Mesendoderm (in vitro differentiated cells): Measurements from ENCODE around the gene SALL3.

Experiments used
- DNase-seq: peaks from one replicate; pipeline ENCODE4 v3.0.0; 2013
- H2AK5ac ChIP-seq: 2 replicates; pipeline ENCODE4 v1.6.1; 2013; ENCODE audit warnings: low read length, inconsistent platforms
- H2BK120ac ChIP-seq: 2 replicates; pipeline ENCODE4 v1.6.1; 2013; ENCODE audit warnings: low read depth, mild to moderate bottlenecking, low read length, moderate library complexity, mixed read lengths
- H2BK15ac ChIP-seq: replicated peaks from 2 replicates; pipeline ENCODE4 v1.6.1; 2013; ENCODE audit warnings: low read depth, mild to moderate bottlenecking, moderate library complexity
- H2BK5ac ChIP-seq: 2 replicates; pipeline ENCODE4 v1.6.1; 2013; ENCODE audit warnings: low read length, inconsistent platforms
- H3K18ac ChIP-seq: 2 replicates; pipeline ENCODE4 v1.6.1; 2013; ENCODE audit warnings: mild to moderate bottlenecking, low read length, mixed read lengths
- H3K23ac ChIP-seq: one replicate; pipeline ENCODE4 v1.6.1; 2013; ENCODE audit warnings: low read length
- H3K27ac ChIP-seq: 2 replicates; pipeline ENCODE4 v1.5.1; 2013; ENCODE audit warnings: low read depth, mild to moderate bottlenecking, inconsistent platforms, low read length, moderate library complexity
- H3K27me3 ChIP-seq: 2 replicates; pipeline ENCODE4 v1.6.1; 2013; ENCODE audit warnings: low read length, control low read depth, mild to moderate bottlenecking, inconsistent platforms; ENCODE audit not compliant: insufficient read depth, poor library complexity
- H3K36me3 ChIP-seq: 2 replicates; pipeline ENCODE4 v1.6.1; 2013; ENCODE audit warnings: low read length, inconsistent platforms; ENCODE audit not compliant: control insufficient read depth, insufficient read depth
- H3K4ac ChIP-seq: one replicate; pipeline ENCODE4 v1.6.1; 2013; ENCODE audit warnings: low read depth, mild to moderate bottlenecking, low read length, moderate library complexity
- H3K4me1 ChIP-seq: 2 replicates; pipeline ENCODE4 v1.6.1; 2013; ENCODE audit warnings: low read depth, low read length, inconsistent platforms; ENCODE audit not compliant: control insufficient read depth
- H3K4me2 ChIP-seq: 2 replicates; pipeline ENCODE4 v1.6.1; 2013; ENCODE audit warnings: low read length
- H3K4me3 ChIP-seq: 2 replicates; pipeline ENCODE4 v1.5.1; 2013; ENCODE audit warnings: mild to moderate bottlenecking, low read length
- H3K56ac ChIP-seq: one replicate; pipeline ENCODE4 v1.6.1; 2013; ENCODE audit warnings: low read length
- H3K79me1 ChIP-seq: 2 replicates; pipeline ENCODE4 v1.6.1; 2013; ENCODE audit warnings: low read length, inconsistent platforms
- H3K79me2 ChIP-seq: 2 replicates; pipeline ENCODE4 v1.6.1; 2013; ENCODE audit warnings: mild to moderate bottlenecking, low read length; ENCODE audit not compliant: control insufficient read depth, insufficient read depth
- H3K9ac ChIP-seq: 2 replicates; pipeline ENCODE4 v1.6.1; 2013; ENCODE audit warnings: low read length, inconsistent platforms
- H4K5ac ChIP-seq: one replicate; pipeline ENCODE4 v1.6.1; 2013; ENCODE audit warnings: low read length
- H4K8ac ChIP-seq: one replicate; pipeline ENCODE4 v1.6.1; 2013; ENCODE audit warnings: low read depth, mild to moderate bottlenecking, control low read depth, low read length, moderate library complexity
- WGBS: extraction: QIAGEN DNeasy Blood & Tissue Kit; methylation state at CpG from one replicate; pipeline ENCODE4 v1.1.7; 2013; ENCODE audit warnings: low lambda C conversion rate, missing lambda C conversion rate; ENCODE audit not compliant: insufficient coverage; ENCODE audit errors: extremely low coverage; 5-methylcytosine and 5-hydroxymethylcytosine counted together

The SALL3 gene

DNA sequence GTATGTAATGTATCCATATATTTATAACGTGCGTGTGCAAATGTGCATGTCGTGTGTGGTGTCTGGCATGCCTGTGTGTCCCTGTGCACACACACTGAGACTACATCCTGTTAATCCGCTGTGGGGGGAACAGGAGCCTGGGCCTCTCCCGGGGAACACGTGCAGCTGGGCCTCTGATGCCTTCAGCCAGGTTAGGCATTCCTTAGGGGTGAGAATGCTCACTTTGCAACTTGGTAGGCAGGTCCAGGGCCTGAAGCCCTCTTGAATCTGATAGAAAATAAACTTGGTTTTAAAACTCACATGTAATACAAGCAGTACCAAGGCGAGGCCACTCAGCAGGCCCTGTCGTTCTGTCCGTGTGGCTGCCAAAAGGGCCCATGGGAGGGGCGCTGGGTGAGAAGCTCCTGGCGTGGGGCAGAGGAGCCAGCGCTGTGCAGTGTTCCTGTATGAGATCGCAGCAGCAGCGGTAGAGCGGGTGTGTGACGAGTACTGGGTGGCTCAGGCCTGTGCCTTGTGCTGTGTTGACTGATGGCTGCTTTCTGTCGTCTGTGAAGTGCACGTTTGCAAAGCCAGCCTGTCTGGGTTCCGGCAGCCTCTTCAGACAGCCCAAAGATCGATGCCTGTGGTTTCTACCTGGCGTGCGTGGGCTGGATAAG, 16.2 kb downstream of the SALL3 start:
- Histone ChIP-seq H3K79me2 (peaks cover 19% of the 10 kb centered on the region), H4K5ac (no peak overlapping the region), H4K8ac (no peak overlapping the region), H3K4ac (no peak overlapping the region), H2BK120ac (no peak overlapping the region), H3K36me3 (peaks cover 4% of the 10 kb centered on the region), H3K18ac (no peak overlapping the region), H3K4me3 (no peak overlapping the region), H3K4me1 (no peaks in the 10 kb centered on the region), H3K9ac (no peak overlapping the region), H3K56ac (no peak overlapping the region), H3K4me2 (no peak overlapping the region), H2BK15ac (no peak overlapping the region), H3K27me3 (no peaks in the 10 kb centered on the region), H3K79me1 (peaks cover 5% of the 10 kb centered on the region), H2BK5ac (no peak overlapping the region), H3K27ac (no peak overlapping the region), H2AK5ac (no peak overlapping the region), H3K23ac (no peak overlapping the region)
- WGBS: no CpG with 5 or more reads among the region's 22 CpGs
- DNase-seq: no peak

DNA sequence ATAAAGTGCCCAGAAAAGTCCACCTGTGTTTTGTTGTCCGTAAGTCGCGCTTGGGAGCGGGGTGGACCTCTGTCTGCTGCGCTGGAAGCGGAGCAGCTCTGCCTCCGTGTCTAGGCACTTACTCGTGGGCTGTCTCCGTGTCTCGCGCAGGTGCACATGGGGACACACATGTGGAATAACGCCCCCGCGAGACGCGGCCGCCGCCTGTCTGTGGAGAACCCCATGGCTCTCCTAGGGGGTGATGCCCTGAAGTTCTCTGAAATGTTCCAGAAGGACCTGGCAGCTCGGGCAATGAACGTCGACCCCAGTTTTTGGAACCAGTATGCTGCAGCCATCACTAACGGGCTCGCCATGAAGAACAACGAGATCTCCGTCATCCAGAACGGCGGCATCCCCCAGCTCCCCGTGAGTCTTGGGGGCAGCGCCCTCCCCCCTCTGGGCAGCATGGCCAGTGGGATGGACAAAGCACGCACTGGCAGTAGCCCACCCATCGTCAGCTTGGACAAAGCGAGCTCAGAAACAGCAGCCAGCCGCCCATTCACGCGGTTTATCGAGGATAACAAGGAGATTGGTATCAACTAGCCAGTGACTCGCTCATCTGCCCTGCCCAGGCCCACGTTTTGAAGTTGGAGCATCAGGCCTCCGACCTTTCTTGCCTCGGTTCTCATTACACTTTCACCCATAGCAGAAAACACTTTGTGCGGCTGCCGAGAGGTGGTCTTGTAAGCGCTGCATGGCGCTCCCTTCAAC, 17.3 kb downstream of the SALL3 start:
- Histone ChIP-seq H2BK5ac (no peak overlapping the region), H3K27me3 (no peaks in the 10 kb centered on the region), H2BK15ac (no peak overlapping the region), H3K9ac (no peak overlapping the region), H3K4me3 (no peak overlapping the region), H3K36me3 (peaks cover 4% of the 10 kb centered on the region), H3K23ac (no peak overlapping the region), H2AK5ac (no peak overlapping the region), H3K79me1 (peaks cover 5% of the 10 kb centered on the region), H3K27ac (no peak overlapping the region), H4K5ac (no peak overlapping the region), H3K79me2 (peaks cover 12% of the 10 kb centered on the region), H3K4me2 (no peak overlapping the region), H3K56ac (no peak overlapping the region), H3K18ac (no peak overlapping the region), H4K8ac (no peak overlapping the region), H3K4ac (no peak overlapping the region), H2BK120ac (no peak overlapping the region), H3K4me1 (no peaks in the 10 kb centered on the region)
- no CpG with 5 or more reads among the region's 44 CpGs for WGBS
- DNase-seq: no peak

DNA sequence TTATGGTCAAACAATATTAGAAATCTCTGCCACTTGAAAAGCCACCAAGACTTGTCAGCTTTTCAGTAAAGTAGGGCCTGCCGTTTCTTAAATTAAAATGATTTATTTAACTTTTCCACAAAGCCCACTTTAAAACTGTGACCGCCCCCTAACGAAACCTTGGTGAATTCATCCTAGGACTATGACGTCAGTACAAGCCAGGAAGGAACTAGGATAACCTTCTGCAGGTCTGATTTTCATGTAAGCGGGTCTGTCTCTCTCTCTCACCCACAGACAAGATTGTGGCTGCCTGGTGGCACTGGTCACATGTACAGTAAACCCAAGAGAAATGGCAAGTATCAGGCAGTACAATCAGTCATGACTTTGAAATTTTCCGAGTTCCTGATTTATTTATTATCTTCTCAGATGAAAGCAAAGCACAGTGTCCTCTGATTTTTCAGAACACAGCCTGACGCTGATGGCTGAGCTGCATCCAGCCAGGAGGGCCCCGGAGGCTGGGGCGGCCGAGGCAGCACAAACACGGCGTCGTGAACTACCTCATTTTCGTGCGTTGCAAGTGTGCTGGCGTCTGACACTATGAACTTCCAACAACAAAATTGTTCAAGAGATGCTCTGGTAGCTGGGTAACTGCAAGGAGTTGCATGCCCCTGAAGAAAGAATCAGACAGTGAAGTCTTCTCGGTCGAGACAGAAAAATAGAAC, 18.9 kb downstream of the SALL3 start:
- no peak overlapping the region for H3K4me3 ChIP-seq
- H3K27me3 ChIP-seq: no peaks in the 10 kb centered on the region
- H3K4me2 ChIP-seq: no peak overlapping the region
- H4K8ac ChIP-seq: no peak overlapping the region
- H2AK5ac ChIP-seq: no peak overlapping the region
- H4K5ac ChIP-seq: no peak overlapping the region
- no peak overlapping the region for H3K23ac ChIP-seq
- no peak overlapping the region for H2BK120ac ChIP-seq
- peaks cover 4% of the 10 kb centered on the region for H3K36me3 ChIP-seq
- H2BK15ac ChIP-seq: no peak overlapping the region
- H3K27ac ChIP-seq: no peak overlapping the region
- no CpG with 5 or more reads among the region's 18 CpGs for WGBS
- DNase-seq: no peak
- no peak overlapping the region for H3K56ac ChIP-seq
- H2BK5ac ChIP-seq: no peak overlapping the region
- H3K18ac ChIP-seq: no peak overlapping the region
- no peaks in the 10 kb centered on the region for H3K4me1 ChIP-seq
- H3K79me2 ChIP-seq: peaks cover 5% of the 10 kb centered on the region
- H3K4ac ChIP-seq: no peak overlapping the region
- H3K79me1 ChIP-seq: peaks cover 5% of the 10 kb centered on the region
- H3K9ac ChIP-seq: no peak overlapping the region

DNA sequence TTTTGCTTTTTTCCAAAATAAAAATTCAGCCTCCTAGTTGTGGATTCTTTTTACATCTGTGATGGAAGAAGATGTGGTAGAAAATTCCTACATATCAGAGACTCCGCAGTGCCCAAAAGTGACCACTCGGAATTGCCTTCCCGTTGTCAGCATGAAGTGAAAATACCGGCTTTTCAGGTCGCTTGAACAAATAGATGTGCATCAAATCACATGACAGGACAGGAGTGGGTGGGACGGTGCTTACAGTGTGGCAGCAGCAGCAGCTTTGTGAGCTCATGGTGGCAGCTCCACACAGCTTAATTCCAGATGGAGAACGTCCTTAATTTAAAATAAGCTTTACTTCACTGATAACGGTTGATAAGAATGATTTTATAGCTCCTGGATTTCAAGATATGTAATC, 20.3 kb downstream of the SALL3 start:
- Histone ChIP-seq H3K56ac (no peak overlapping the region), H3K4me1 (no peaks in the 10 kb centered on the region), H3K9ac (no peak overlapping the region), H4K8ac (no peak overlapping the region), H3K27ac (no peak overlapping the region), H3K18ac (no peak overlapping the region), H3K23ac (no peak overlapping the region), H3K4ac (no peak overlapping the region), H3K4me2 (no peak overlapping the region), H3K79me1 (peaks cover 3% of the 10 kb centered on the region), H2BK5ac (no peak overlapping the region), H4K5ac (no peak overlapping the region), H3K79me2 (peaks cover 5% of the 10 kb centered on the region), H3K27me3 (no peaks in the 10 kb centered on the region), H3K36me3 (peaks cover 4% of the 10 kb centered on the region), H2BK15ac (no peak overlapping the region), H2AK5ac (no peak overlapping the region), H2BK120ac (no peak overlapping the region), H3K4me3 (no peak overlapping the region)
- WGBS: no CpG with 5 or more reads among the region's 8 CpGs
- DNase-seq: no peak

GRCh38 chr18:79000997-79001396, 21.4 kb downstream of the SALL3 start:
- Histone ChIP-seq H3K27ac (no peak overlapping the region), H3K56ac (no peak overlapping the region), H2BK15ac (no peak overlapping the region), H2BK5ac (no peak overlapping the region), H4K5ac (no peak overlapping the region), H3K79me2 (peaks cover 1% of the 10 kb centered on the region), H3K4me2 (no peak overlapping the region), H4K8ac (no peak overlapping the region), H2AK5ac (no peak overlapping the region), H2BK120ac (no peak overlapping the region), H3K23ac (no peak overlapping the region), H3K9ac (no peak overlapping the region), H3K27me3 (no peaks in the 10 kb centered on the region), H3K79me1 (peaks cover 3% of the 10 kb centered on the region), H3K4me1 (no peaks in the 10 kb centered on the region), H3K36me3 (no peaks in the 10 kb centered on the region), H3K18ac (no peak overlapping the region), H3K4ac (no peak overlapping the region), H3K4me3 (no peak overlapping the region)
- no peak for DNase-seq
- no CpG with 5 or more reads among the region's 13 CpGs for WGBS
